HEK293T (cell line): ENCODE results near the gene UNC13C.
"Not testable (repeated sequence)": the region's sequence is repeated elsewhere in the genome, so short reads cannot be mapped to it uniquely, and the experiment has no call there.

Experiments
- CTCF ChIA-PET: fragments of 350-600 bp; formaldehyde crosslinking; extraction: SDS; loops from one replicate; lab custom pipeline; 2021; ENCODE audit warnings: antibody characterized with exemption, inconsistent platforms; lab: Yijun Ruan, JAX
- POLR2A ChIA-PET: fragments of 350-600 bp; formaldehyde crosslinking; extraction: SDS; loops from one replicate; lab custom pipeline; 2020; ENCODE audit warnings: antibody characterized with exemption, inconsistent platforms; lab: Yijun Ruan, JAX
- DNase-seq: peaks from one replicate; pipeline ENCODE4 v3.0.0; 2012; ENCODE audit warnings: mixed read lengths; ENCODE audit errors: extremely low spot score
- ARNT ChIP-seq: fragments of 450-650 bp; IDR thresholded peaks from 2 replicates; pipeline ENCODE4 v1.6.1; 2017; ENCODE audit warnings: mild to moderate bottlenecking
- BHLHE40 ChIP-seq: fragments of 450-650 bp; IDR thresholded peaks from 2 replicates; pipeline ENCODE4 v1.6.1; 2016; ENCODE audit warnings: mild to moderate bottlenecking, moderate library complexity, borderline replicate concordance
- CTBP1 ChIP-seq: fragments of 450-650 bp; IDR thresholded peaks from 2 replicates; pipeline ENCODE4 v1.6.1; 2016; ENCODE audit warnings: borderline replicate concordance
- ELF4 ChIP-seq: fragments of 450-650 bp; IDR thresholded peaks from 2 replicates; pipeline ENCODE4 v1.6.1; 2017; ENCODE audit warnings: antibody characterized with exemption
- FOXA1 ChIP-seq: fragments of 450-650 bp; IDR thresholded peaks from 2 replicates; pipeline ENCODE4 v1.6.1; 2016; ENCODE audit warnings: mild to moderate bottlenecking
- FOXK2 ChIP-seq: fragments of 450-650 bp; IDR thresholded peaks from 2 replicates; pipeline ENCODE4 v1.6.1; 2016; ENCODE audit warnings: mild to moderate bottlenecking
- FOXM1 ChIP-seq: fragments of 450-650 bp; IDR thresholded peaks from 2 replicates; pipeline ENCODE4 v1.6.1; 2017; ENCODE audit warnings: mild to moderate bottlenecking, borderline replicate concordance
- HDGF ChIP-seq: fragments of 450-650 bp; IDR thresholded peaks from 2 replicates; pipeline ENCODE4 v1.6.1; 2017; ENCODE audit warnings: antibody characterized with exemption, borderline replicate concordance
- L3MBTL2 ChIP-seq: fragments of 450-650 bp; conservative IDR thresholded peaks from 2 replicates; pipeline ENCODE4 v1.6.1; 2016; ENCODE audit warnings: mild to moderate bottlenecking
- LEF1 ChIP-seq: fragments of 450-650 bp; IDR thresholded peaks from 2 replicates; pipeline ENCODE4 v1.6.1; 2017; ENCODE audit warnings: mild to moderate bottlenecking, borderline replicate concordance
- NFRKB ChIP-seq: fragments of 450-650 bp; IDR thresholded peaks from 2 replicates; pipeline ENCODE4 v1.6.1; 2016; ENCODE audit warnings: mild to moderate bottlenecking, moderate library complexity
- PKNOX1 ChIP-seq: fragments of 450-650 bp; IDR thresholded peaks from 2 replicates; pipeline ENCODE4 v1.6.1; 2016
- SP1 ChIP-seq: fragments of 450-650 bp; IDR thresholded peaks from 2 replicates; pipeline ENCODE4 v1.6.1; 2017
- SUZ12 ChIP-seq: fragments of 450-650 bp; IDR thresholded peaks from 2 replicates; pipeline ENCODE4 v1.6.1; 2016; ENCODE audit warnings: mild to moderate bottlenecking
- TARDBP ChIP-seq: fragments of 450-650 bp; IDR thresholded peaks from 2 replicates; pipeline ENCODE4 v1.6.1; 2016
- ZNF384 ChIP-seq: fragments of 450-650 bp; IDR thresholded peaks from 2 replicates; pipeline ENCODE4 v1.6.1; 2016

Gene UNC13C

DNA sequence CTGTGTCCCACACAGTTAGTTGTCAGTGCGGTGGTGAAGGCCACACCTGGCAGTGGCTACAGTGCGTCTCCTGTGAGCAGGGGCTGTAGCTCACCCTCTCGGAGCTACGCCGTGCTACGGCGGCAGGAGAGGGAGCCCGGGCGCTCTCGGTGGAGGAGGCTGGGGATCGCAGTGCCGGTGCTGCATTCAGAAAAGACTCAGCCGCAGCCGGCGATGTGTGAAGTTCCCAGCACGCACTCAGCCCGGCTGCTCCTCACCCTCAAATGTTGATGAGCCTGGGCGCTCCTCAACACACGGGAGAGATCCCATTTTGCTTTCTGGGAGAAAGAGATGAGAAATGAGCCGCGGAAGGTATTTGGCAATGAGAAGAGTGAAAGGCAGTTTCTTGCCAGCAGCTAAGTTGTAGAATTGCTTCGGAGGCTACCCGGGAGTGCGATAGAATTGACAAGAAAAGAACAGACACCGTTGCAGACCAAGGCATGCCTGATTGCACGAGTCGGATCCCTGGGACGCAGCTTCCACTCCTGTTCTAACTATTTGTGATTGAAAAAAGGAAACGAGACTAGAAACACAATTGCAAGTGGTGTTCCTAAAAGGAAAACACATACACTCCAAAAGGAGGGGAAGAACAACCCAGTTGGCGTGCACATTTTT, at the start of gene UNC13C:
UNC13C (plus strand) TSS at position 189 of the 654 bp plus-strand sequence. CDS start 34,463 bp downstream, outside the sequence.
- peak; percentile 6 for DNase-seq
- ChIA-PET POLR2A (no interaction called here), CTCF (no interaction called here)
- no peak for TF ChIP-seq ARNT
- TF ChIP-seq CTBP1 = no peak
- no peak for TF ChIP-seq SUZ12
- no peak for TF ChIP-seq PKNOX1
- no peak for TF ChIP-seq ZNF384
- TF ChIP-seq L3MBTL2 = no peak
- TF ChIP-seq FOXA1 = no peak
- no peak for TF ChIP-seq FOXK2
- TF ChIP-seq TARDBP = no peak
- no peak for TF ChIP-seq LEF1
- no peak for TF ChIP-seq NFRKB
- TF ChIP-seq SP1 = no peak
- no peak for TF ChIP-seq ELF4
- no peak for TF ChIP-seq FOXM1
- TF ChIP-seq BHLHE40 = no peak
- TF ChIP-seq HDGF = no peak

- no peak for DNase-seq
- no peak for TF ChIP-seq LEF1
- no peak for TF ChIP-seq L3MBTL2
- no peak for TF ChIP-seq ZNF384
- no peak for TF ChIP-seq SUZ12
- POLR2A ChIA-PET = no interaction called here
- CTCF ChIA-PET = no interaction called here
Observed at GRCh38 chr15:53936137-53936536, 42.1 kb upstream of the UNC13C start.

DNA sequence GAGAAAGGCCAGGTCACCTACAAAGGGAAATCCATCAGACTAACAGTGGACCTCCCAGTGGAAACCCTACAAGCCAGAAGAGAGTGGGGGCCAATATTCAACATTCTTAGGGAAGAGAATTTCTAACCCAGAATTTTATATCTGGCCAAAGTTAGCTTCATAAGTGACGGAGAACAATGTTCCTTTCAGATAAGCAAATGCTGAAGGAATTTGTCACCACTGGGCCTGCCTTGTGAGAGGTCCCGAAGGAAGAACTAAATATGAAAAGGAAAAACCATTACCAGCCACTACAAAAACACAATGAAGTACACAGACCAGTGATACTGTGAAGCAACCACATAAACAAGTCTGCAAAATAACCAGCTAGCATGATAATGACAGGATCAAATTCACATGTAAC, 40.6 kb upstream of the UNC13C start:
- CTCF ChIA-PET, POLR2A ChIA-PET, DNase-seq: not testable (repeated sequence)

DNA sequence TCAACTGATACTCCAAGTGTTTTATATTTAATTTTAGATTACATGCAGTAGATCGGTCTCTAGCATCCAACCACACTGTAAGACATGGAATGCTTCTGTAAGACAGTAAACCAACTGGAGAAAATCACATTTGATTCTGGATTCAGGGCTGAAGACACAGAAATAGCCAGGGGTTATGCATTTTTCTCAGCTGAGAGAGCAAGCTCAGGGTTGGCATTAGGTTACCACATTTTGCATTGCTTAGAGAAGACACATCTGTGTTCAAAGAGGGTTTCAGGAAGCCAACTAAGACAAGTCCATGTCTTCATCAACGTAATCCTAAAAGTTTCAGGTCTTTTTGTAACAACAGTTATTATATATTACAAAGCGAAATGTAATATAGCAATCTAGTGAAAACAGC, 27.7 kb upstream of the UNC13C start:
- TF ChIP-seq ELF4 = no peak
- TF ChIP-seq ZNF384 = no peak
- TF ChIP-seq HDGF = no peak
- no peak for TF ChIP-seq SUZ12
- ChIA-PET POLR2A (no interaction called here), CTCF (no interaction called here)
- no peak for DNase-seq

GRCh38 chr15:53955396-53955795, 22.8 kb upstream of the UNC13C start:
- TF ChIP-seq TARDBP = no peak
- no peak for TF ChIP-seq ELF4
- no peak for TF ChIP-seq L3MBTL2
- no peak for TF ChIP-seq LEF1
- TF ChIP-seq HDGF = no peak
- no peak for TF ChIP-seq SUZ12
- TF ChIP-seq ZNF384 = no peak
- no peak for TF ChIP-seq PKNOX1
- TF ChIP-seq BHLHE40 = no peak
- TF ChIP-seq NFRKB = no peak
- no peak for TF ChIP-seq ARNT
- POLR2A ChIA-PET = no interaction called here
- CTCF ChIA-PET = no interaction called here
- no peak for DNase-seq

DNA sequence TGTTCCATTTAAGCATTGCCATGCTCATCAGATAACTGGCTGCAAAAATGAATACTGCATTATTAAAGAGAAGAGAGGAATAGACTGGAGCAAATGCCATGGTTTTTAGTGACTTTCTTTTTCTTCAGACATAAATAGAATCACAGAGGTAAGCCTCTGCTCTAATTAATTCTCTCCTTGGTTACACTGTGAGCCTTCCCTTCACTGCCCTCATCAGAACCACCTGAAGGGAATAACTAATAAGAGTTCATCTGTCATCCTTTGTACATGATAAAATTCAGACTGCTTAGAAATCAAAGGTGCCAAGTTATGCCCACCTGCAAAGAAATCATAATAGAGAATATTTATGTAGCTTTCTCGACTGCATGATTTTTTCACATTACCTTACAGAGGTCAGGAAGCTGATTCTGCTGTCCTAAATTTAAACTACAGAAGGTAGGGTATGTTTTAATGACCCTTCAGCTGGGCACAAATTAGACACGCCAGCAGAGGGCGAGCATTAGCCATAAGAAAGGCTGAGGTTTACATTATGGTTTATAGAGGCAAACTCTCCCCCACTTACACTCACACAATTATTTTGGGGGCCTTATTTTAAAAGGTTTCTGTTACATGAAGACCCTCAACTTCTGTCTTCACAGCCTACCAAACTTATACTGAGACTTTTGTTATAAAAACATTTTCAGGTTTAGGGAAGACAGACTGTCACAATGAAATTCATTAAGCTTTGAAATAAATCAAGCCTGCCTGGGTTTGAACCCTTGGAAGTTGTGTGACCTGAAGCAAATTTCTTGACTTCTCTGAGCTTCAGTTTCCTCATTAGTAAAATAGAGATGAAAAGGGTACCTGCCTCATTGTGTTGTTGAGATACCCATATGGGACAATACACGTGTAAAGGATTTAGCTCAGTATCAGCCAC, 15.3 kb upstream of the UNC13C start:
- ChIA-PET POLR2A (no interaction called here), CTCF (interaction anchor here (0.5 to 1.6 kb wide), 4 partner anchors 9 to 1085 kb away, joined by 3 to 4 read pairs (median 3); no protein-coding TSS in a partner anchor)
- TF ChIP-seq HDGF = no peak
- no peak for TF ChIP-seq PKNOX1
- no peak for TF ChIP-seq CTBP1
- no peak for TF ChIP-seq ZNF384
- no peak for TF ChIP-seq SUZ12

DNA sequence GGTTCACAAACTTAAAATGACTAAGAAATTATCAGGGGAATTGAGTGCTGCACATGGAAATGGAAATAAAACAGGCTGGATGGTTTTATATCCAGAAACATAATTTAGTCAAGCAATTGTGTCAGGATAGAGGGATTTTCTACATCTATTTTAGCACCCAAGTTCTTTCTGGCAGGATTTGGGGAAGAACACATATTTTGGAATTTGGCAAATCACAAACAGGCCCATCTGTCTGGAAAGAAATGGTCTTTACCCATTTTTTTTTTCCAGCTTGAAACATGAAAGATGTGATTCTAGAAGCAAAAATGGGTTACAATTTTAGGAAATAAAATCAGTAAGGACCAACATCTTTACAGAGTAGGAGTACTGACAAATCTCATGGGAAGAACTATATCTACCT, 14.4 kb upstream of the UNC13C start:
- no peak for DNase-seq
- ChIA-PET CTCF (interaction anchor here (0.6 to 1.6 kb wide), 3 partner anchors 10 to 1084 kb away, joined by 3 read pairs; no protein-coding TSS in a partner anchor), POLR2A (no interaction called here)
- TF ChIP-seq SP1 (no peak), PKNOX1 (no peak), FOXM1 (no peak), FOXA1 (no peak), BHLHE40 (no peak), L3MBTL2 (no peak), TARDBP (no peak), ZNF384 (no peak)

More for the DNA sequence above, 15.3 kb upstream of the UNC13C start:
- peak; percentile 10 for DNase-seq
